Brain microvascular endothelial cell (primary cell): Measurements from ENCODE around the gene AAMP.

Experiments used
- DNase-seq: peaks from one replicate; pipeline ENCODE4 v3.0.0-alpha.2; 2020
- H3K27ac ChIP-seq: fragments of 250-450 bp; sonication (Bioruptor Pico); 2 replicates; pipeline ENCODE4 v1.5.1; 2020; ENCODE audit warnings: mild to moderate bottlenecking, moderate library complexity
- H3K27me3 ChIP-seq: fragments of 250-450 bp; sonication (Bioruptor Pico); replicated peaks from 2 replicates; pipeline ENCODE4 v1.5.1; 2020; ENCODE audit warnings: mild to moderate bottlenecking
- H3K36me3 ChIP-seq: fragments of 250-450 bp; sonication (Bioruptor Pico); replicated peaks from 2 replicates; pipeline ENCODE4 v1.5.1; 2020; ENCODE audit warnings: mild to moderate bottlenecking
- H3K4me3 ChIP-seq: 2 replicates; pipeline ENCODE4 v1.5.1; 2011; ENCODE audit warnings: low read depth, mild to moderate bottlenecking, control low read depth, low read length, moderate library complexity
- CTCF ChIP-seq: IDR thresholded peaks from 2 replicates; pipeline ENCODE4 v1.5.1; 2011; ENCODE audit warnings: low read depth, mild to moderate bottlenecking, moderate library complexity, low read length, control low read depth, inconsistent platforms; ENCODE audit errors: missing control alignments
- in situ Hi-C: cut with HindIII; loops from 2 replicates; pipeline ENCODE4 v1.10.0; 2017; ENCODE audit warnings: low sequenced_read_pairs, low pct_ligation_motif_present

The AAMP gene

GRCh38 chr2:218306184-218306920, 36.4 kb upstream of the AAMP start:
- in situ Hi-C loops, result no loop called here

GRCh38 chr2:218305383-218305782, 35.4 kb upstream of the AAMP start:
- DNase-seq, result no peak
- no peak overlapping the region for H3K4me3 ChIP-seq
- in situ Hi-C loops, result no loop called here
- H3K27ac ChIP-seq, result no peak overlapping the region
- H3K36me3 ChIP-seq, result no peaks in the 10 kb centered on the region
- H3K27me3 ChIP-seq, result no peaks in the 10 kb centered on the region
- TF ChIP-seq CTCF, result no peak

More at GRCh38 chr2:218306184-218306920, 36.4 kb upstream of the AAMP start:
- no peak for TF ChIP-seq CTCF
- H3K27me3 ChIP-seq, result no peaks in the 10 kb centered on the region
- DNase-seq, result no peak
- H3K4me3 ChIP-seq, result no peak overlapping the region
- H3K36me3 ChIP-seq, result no peaks in the 10 kb centered on the region
- no peak overlapping the region for H3K27ac ChIP-seq

GRCh38 chr2:218301176-218301819, 31.4 kb upstream of the AAMP start:
- no peak overlapping the region for H3K4me3 ChIP-seq
- H3K27me3 ChIP-seq, result no peaks in the 10 kb centered on the region
- peak; percentile 81 for DNase-seq
- H3K27ac ChIP-seq, result no peak overlapping the region
- H3K36me3 ChIP-seq, result no peaks in the 10 kb centered on the region
- TF ChIP-seq CTCF, result peak; percentile 93
- in situ Hi-C loops, result no loop called here

GRCh38 chr2:218300141-218300540, 30.2 kb upstream of the AAMP start:
- H3K36me3 ChIP-seq, result no peaks in the 10 kb centered on the region
- no peaks in the 10 kb centered on the region for H3K27me3 ChIP-seq
- TF ChIP-seq CTCF, result no peak
- no peak overlapping the region for H3K4me3 ChIP-seq
- DNase-seq, result no peak
- in situ Hi-C loops, result no loop called here
- H3K27ac ChIP-seq, result no peak overlapping the region

GRCh38 chr2:218298314-218298875, 28.5 kb upstream of the AAMP start:
- H3K4me3 ChIP-seq, result no peak overlapping the region
- no peak for TF ChIP-seq CTCF
- no peaks in the 10 kb centered on the region for H3K36me3 ChIP-seq
- in situ Hi-C loops, result no loop called here
- H3K27ac ChIP-seq, result no peak overlapping the region
- no peak for DNase-seq
- no peaks in the 10 kb centered on the region for H3K27me3 ChIP-seq
